Endothelial cell of umbilical vein (primary cell): ENCODE data around the gene PACRGL. TPM values are rescaled to one million over a fixed set of nuclear protein-coding genes. Genes with fewer than 3 reads are reported as not detected.

ENCODE experiments used
- BruUV-seq: library from RNA; stranded (reverse); fragments of 400-500 nt; replicated peaks from 2 replicates; lab custom pipeline; 2021; lab: Mats Ljungman, UMichigan
- CTCF ChIA-PET: fragments of 300-600, 350-600 bp; sonication (Branson Sonifier 250); formaldehyde crosslinking; loops from one replicate; lab custom pipeline; 2021; ENCODE audit warnings: antibody characterized with exemption, inconsistent platforms; lab: Charles Lee
- POLR2A ChIA-PET: fragments of 300-600, 350-600 bp; sonication (Branson Sonifier 250); formaldehyde crosslinking; loops from one replicate; lab custom pipeline; 2021; ENCODE audit warnings: antibody characterized with exemption, inconsistent platforms; lab: Charles Lee
- DNase-seq: peaks from one replicate; pipeline ENCODE4 v3.0.0-alpha.2; 2011; ENCODE audit warnings: low read depth, low spot score
- FAIRE-seq: peaks from 2 replicates; lab custom pipeline; 2011; peaks lifted over from hg19 to GRCh38; lab: Jason Lieb, UNC
- H2AFZ ChIP-seq: 2 replicates; pipeline ENCODE4 v1.6.0; 2012; ENCODE audit warnings: low read depth, low read length, control low read depth, inconsistent platforms
- H3K27ac ChIP-seq: 2 replicates; pipeline ENCODE4 v1.5.1; 2011; ENCODE audit warnings: low read depth, mild to moderate bottlenecking, control low read depth, low read length, moderate library complexity; ENCODE audit not compliant: insufficient read depth
- H3K27me3 ChIP-seq, 2 experiments: 2 replicates each; pipeline versions ENCODE4 v1.6.0 to v1.6.1; 2011; ENCODE audit warnings: low read length in 2 of 2, mixed read lengths in 1 of 2; ENCODE audit not compliant: control insufficient read depth in 2 of 2, insufficient read depth in 2 of 2
- H3K36me3 ChIP-seq, 2 experiments: 2 replicates in 1 of 2; 3 replicates in 1 of 2; pipeline ENCODE4 v1.5.1; 2011; ENCODE audit warnings: low read length in 2 of 2, mild to moderate bottlenecking in 1 of 2, moderate library complexity in 1 of 2; ENCODE audit not compliant: control insufficient read depth in 2 of 2, insufficient read depth in 2 of 2; ENCODE audit errors: extremely low read depth in 1 of 2
- H3K4me1 ChIP-seq: 3 replicates; pipeline ENCODE4 v1.5.1; 2011; ENCODE audit warnings: mild to moderate bottlenecking, low read length; ENCODE audit not compliant: control insufficient read depth, insufficient read depth; ENCODE audit errors: extremely low read depth
- H3K4me2 ChIP-seq: 2 replicates; pipeline ENCODE4 v1.6.1; 2011; ENCODE audit warnings: low read length, control low read depth, mixed read lengths; ENCODE audit not compliant: insufficient read depth
- H3K4me3 ChIP-seq, 3 experiments: fragments of 200-600 bp in 1 of 3; sonication (generic), shearing (Covaris generic) in 1 of 3; replicated peaks in 1 of 3; 2 replicates each; pipeline ENCODE4 v1.5.1; 2011 to 2016; ENCODE audit warnings: control low read depth in 3 of 3, low read length in 3 of 3, mild to moderate bottlenecking in 2 of 3, inconsistent platforms in 1 of 3, low read depth in 1 of 3, moderate library complexity in 1 of 3; ENCODE audit not compliant: insufficient read depth in 1 of 3
- H3K79me2 ChIP-seq: 2 replicates; pipeline ENCODE4 v1.6.0; 2012; ENCODE audit warnings: low read length, inconsistent platforms; ENCODE audit not compliant: control insufficient read depth, insufficient read depth
- H3K9ac ChIP-seq: replicated peaks from 2 replicates; pipeline ENCODE3; 2011; ENCODE audit warnings: low read length, control low read depth; ENCODE audit not compliant: insufficient read depth; ENCODE audit errors: extremely low read depth
- H3K9me1 ChIP-seq: replicated peaks from 3 replicates; pipeline ENCODE4 v1.6.0; 2011; ENCODE audit warnings: mild to moderate bottlenecking, low read length; ENCODE audit not compliant: control insufficient read depth, insufficient read depth; ENCODE audit errors: extremely low read depth
- H3K9me3 ChIP-seq: replicated peaks from 2 replicates; pipeline ENCODE4 v1.5.1; 2012; ENCODE audit warnings: low read length, inconsistent platforms; ENCODE audit not compliant: control insufficient read depth, insufficient read depth
- H4K20me1 ChIP-seq: replicated peaks from 2 replicates; pipeline ENCODE3; 2011; ENCODE audit warnings: mild to moderate bottlenecking, low read length; ENCODE audit not compliant: control insufficient read depth, insufficient read depth; ENCODE audit errors: extremely low read depth
- EZH2 ChIP-seq: IDR thresholded peaks from 2 replicates; pipeline ENCODE4 v1.6.1; 2012; ENCODE audit warnings: borderline replicate concordance, low read depth, mild to moderate bottlenecking, moderate library complexity, low read length, inconsistent platforms; ENCODE audit not compliant: severe bottlenecking
- FOS ChIP-seq: IDR thresholded peaks from 2 replicates; pipeline ENCODE4 v1.6.1; 2011; ENCODE audit warnings: mild to moderate bottlenecking, low read length, moderate library complexity, borderline replicate concordance; ENCODE audit not compliant: insufficient read depth
- MYC ChIP-seq: IDR thresholded peaks from one replicate; pipeline ENCODE4 v1.6.1; 2011; ENCODE audit warnings: mild to moderate bottlenecking, low read depth, low read length
- POLR2AphosphoS5 ChIP-seq: IDR thresholded peaks from 2 replicates; pipeline ENCODE4 v1.6.1; 2012; ENCODE audit warnings: low read depth, mild to moderate bottlenecking, control low read depth, low read length, moderate library complexity; ENCODE audit not compliant: insufficient read depth
- dilution Hi-C: fragments of 300-500 bp; cut with MboI; formaldehyde crosslinking; loops from one replicate; pipeline ENCODE4 v1.15.0; 2019; ENCODE audit warnings: low sequenced_read_pairs; ENCODE audit not compliant: extremely low pct_ligation_motif_present
- intact Hi-C: fragments of 100-400 bp; cut with micrococcal nuclease; formaldehyde crosslinking; loops from one replicate; pipeline ENCODE4 v1.10.0; 2022
- polyA plus RNA-seq, 4 experiments: library from polyadenylated mRNA; depleted of rRNA in 3 of 4; stranded (reverse) in 3 of 4; unstranded in 1 of 4; fragments of >200 nt; gene quantifications; 2 replicates each; pipeline versions ENCODE4 v1.2.1 to v1.2.3, GENCODE V29; 2011 to 2012; ENCODE audit warnings: missing spikeins in 1 of 4
- total RNA-seq: library from RNA; stranded (reverse); gene quantifications from 2 replicates; pipeline ENCODE4 v1.2.3, GENCODE V29; 2021
- TF ChIP-seq, protein P1 (sequence below): IDR thresholded peaks from 2 replicates; pipeline ENCODE4 v1.6.1; 2011; ENCODE audit not compliant: insufficient read depth, insufficient read length
- TF ChIP-seq, protein P2 (sequence below), 2 donors: IDR thresholded peaks; 1 replicate in 1 of 2; 2 replicates in 1 of 2; pipeline ENCODE4 v1.5.1; 2011; ENCODE audit warnings: low read length in 2 of 2, mild to moderate bottlenecking in 2 of 2, moderate library complexity in 2 of 2, control low read depth in 1 of 2, inconsistent platforms in 1 of 2, low read depth in 1 of 2; ENCODE audit not compliant: insufficient read depth in 1 of 2; ENCODE audit errors: extremely low read depth in 1 of 2

The PACRGL gene
- total and polyA plus RNA-seq, 2 donors (not counting 3 experiments of a cell fraction or from before 2014, with no cell fraction given) = 9.2 to 19.2 TPM

DNA sequence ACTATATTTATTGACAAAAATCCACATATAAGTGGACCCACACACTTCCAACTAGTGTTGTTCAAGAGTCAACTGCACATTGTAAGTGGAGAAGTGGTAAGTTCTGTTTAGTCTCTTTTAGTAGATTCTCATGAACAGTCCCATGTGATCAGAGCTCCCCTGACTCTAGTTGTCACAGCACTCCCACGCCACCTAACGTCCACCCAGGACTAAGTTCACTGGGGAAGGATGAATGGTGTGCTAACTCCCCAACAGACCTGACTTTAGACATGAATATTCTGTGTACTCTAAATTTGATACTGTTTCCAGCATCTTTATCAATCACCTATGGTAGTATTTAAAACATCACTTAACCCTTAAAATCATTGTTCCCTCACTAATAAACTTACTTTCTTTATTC lies 59.8 kb downstream of the PACRGL start:
- CTCF ChIA-PET = interaction anchor here (2.4 kb wide), 1 partner anchor 13 kb away, joined by 11 read pairs; no protein-coding TSS in a partner anchor
- dilution Hi-C loops = no loop called here

More for the DNA sequence above, 59.8 kb downstream of the PACRGL start:
- FAIRE-seq (no peak), DNase-seq (no peak)
- no peaks in the 10 kb centered on the region for H3K79me2 ChIP-seq
- no peak overlapping the region for H2AFZ ChIP-seq
- intact Hi-C loops = no loop called here
- no peaks in the 10 kb centered on the region for H3K9me3 ChIP-seq
- no peak overlapping the region for H3K4me3 ChIP-seq
- H3K9ac ChIP-seq = no peak overlapping the region
- H3K36me3 ChIP-seq = no peaks in the 10 kb centered on the region
- POLR2A ChIA-PET = no interaction called here
- no peaks in the 10 kb centered on the region for H3K4me1 ChIP-seq
- no peak for TF ChIP-seq POLR2AphosphoS5
- no peak for TF ChIP-seq FOS
- no peak for TF ChIP-seq MYC
- no peak for TF ChIP-seq EZH2
- TF ChIP-seq, protein P1, sequence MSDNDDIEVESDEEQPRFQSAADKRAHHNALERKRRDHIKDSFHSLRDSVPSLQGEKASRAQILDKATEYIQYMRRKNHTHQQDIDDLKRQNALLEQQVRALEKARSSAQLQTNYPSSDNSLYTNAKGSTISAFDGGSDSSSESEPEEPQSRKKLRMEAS = no peak
- TF ChIP-seq, protein P2, sequence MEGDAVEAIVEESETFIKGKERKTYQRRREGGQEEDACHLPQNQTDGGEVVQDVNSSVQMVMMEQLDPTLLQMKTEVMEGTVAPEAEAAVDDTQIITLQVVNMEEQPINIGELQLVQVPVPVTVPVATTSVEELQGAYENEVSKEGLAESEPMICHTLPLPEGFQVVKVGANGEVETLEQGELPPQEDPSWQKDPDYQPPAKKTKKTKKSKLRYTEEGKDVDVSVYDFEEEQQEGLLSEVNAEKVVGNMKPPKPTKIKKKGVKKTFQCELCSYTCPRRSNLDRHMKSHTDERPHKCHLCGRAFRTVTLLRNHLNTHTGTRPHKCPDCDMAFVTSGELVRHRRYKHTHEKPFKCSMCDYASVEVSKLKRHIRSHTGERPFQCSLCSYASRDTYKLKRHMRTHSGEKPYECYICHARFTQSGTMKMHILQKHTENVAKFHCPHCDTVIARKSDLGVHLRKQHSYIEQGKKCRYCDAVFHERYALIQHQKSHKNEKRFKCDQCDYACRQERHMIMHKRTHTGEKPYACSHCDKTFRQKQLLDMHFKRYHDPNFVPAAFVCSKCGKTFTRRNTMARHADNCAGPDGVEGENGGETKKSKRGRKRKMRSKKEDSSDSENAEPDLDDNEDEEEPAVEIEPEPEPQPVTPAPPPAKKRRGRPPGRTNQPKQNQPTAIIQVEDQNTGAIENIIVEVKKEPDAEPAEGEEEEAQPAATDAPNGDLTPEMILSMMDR (IDR thresholded peaks at IDR 0.05; ENCODE audit: extremely low read depth in 1 of 2, insufficient read depth in 1 of 2, low read depth in 1 of 2, low read length in 2 of 2) = no peak
- H3K4me2 ChIP-seq = no peak overlapping the region
- no peaks in the 10 kb centered on the region for H3K9me1 ChIP-seq
- no peaks in the 10 kb centered on the region for H4K20me1 ChIP-seq
- no TSS peak for BruUV-seq
- H3K27ac ChIP-seq = no peak overlapping the region
- H3K27me3 ChIP-seq = no peaks in the 10 kb centered on the region
